Iris pigment epithelial cell (primary cell): ENCODE results near the gene FRAT2.

ENCODE experiments used
- DNase-seq: peaks from one replicate; pipeline ENCODE4 v3.0.0-alpha.2; 2011; ENCODE audit warnings: low read depth

The FRAT2 gene

DNA sequence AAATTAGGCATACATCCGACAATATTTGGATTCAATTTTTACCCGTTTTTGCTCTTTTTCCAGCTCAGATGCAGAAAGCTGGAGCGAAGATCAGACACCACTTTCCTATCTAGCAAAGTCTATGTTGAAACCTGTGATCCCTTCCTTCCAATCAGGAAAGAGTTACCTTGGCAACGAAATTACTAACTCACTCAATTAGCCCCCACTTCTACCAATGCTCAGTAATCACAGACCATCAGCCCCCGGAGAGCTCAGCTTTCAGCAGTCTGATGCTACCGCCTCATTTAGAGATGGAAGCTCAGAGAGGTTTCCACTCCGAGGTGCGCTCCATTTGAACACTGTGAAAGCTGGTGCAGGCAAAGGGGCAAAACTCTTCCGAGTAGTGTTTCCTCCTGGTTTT is 8.8 kb downstream of the FRAT2 start:
- no peak for DNase-seq

DNA sequence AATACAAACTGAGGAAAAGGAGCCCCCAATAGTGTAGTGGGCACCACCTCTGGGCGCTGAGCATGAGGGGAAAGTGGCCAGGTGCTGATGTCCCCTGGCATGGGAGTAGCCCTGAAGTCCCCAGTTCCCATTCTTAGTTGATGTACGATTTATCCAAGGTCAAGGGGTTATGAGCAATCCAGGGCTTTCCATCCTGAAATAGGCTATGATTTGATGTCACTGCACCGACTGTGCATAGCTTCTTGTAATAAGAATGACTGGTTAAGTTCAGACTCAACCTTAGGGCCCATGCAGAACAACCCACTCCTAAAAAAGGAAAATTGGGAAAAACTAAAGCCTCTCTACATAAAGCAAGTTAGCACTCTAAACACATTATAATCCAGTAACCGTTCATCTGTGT is 11.0 kb downstream of the FRAT2 start:
- DNase-seq = no peak

DNA sequence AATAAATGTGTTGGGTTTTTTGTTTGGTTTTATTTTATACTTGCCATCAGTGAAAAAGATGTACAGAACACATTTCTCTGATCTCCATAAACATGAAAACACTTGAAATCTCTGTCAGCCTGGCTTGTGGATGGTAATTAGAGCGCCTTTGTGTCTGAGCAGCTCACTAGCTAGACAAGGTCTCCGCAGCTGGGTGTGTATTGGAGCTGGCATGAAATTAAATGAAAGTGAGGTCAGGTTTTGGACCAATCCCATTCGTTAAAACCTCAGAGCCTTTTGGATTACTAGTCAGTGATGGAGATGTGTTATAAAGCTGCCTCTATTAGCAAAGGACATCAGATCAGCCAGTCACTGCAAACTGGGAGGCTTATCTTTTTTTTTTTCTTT is 12.7 kb downstream of the FRAT2 start:
- no peak for DNase-seq

DNA sequence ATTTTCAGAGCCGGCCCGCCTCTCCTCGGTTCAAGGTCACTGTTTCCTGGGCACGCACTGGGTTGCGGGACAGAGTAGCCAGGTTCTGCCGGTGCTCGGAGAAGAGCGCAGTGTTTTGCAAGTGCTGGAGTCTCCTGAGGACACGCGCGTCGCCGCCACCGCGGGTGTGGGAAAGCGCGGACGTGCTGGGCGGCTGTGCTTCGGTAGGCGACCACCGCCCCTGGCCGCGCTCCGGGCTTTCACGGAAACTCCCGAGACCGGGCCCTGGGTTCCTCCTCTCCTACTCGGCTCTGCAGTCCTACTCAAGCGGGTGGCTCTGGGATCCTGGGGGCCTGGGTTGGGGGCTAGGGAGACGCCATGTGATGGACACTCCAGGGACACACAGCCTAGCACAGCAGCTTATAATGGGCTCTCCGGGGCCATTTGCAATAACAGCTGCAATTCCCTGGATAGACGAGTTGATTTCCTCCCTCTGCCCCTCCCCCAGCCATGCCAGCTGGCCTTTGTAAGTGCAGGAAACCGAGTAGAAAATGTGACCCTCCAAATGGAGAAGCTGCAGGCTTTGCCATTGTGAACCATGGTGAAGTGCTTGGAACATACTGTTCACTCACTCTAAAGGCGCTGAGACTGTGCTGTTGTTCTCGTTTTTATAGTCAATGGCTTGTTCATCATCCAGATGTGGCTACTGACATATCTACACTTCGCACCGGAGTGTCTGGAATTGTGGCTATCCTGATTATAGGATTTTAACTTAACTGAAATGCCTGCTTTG is 13.3 kb downstream of the FRAT2 start:
- no peak for DNase-seq

DNA sequence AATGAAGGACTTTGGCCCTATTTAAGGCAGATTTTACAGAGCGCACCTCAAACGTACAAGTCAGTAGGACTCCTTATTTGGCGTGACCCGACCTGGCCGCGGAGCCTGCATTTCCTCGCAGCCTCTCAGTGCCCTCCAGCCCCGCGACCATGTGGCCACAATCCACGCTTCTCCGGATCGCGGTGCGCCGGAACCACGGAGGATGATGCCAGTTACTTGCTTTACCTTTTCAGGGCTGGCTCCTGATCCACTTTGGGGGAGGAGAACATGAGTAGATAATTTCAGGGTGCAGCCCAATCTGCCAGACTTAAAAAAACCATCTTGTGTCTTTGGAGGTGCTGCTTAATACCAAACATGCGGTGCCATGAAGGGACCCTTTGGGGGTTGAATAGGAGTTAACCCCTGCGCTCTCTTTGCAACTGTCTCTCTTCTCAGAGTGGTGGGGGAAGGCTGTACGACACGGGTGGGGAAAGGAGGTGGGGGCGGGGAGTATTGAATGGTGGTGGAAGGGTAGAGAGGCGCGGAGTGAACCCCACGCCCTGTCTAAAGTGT is 14.0 kb downstream of the FRAT2 start:
- DNase-seq = no peak

DNA sequence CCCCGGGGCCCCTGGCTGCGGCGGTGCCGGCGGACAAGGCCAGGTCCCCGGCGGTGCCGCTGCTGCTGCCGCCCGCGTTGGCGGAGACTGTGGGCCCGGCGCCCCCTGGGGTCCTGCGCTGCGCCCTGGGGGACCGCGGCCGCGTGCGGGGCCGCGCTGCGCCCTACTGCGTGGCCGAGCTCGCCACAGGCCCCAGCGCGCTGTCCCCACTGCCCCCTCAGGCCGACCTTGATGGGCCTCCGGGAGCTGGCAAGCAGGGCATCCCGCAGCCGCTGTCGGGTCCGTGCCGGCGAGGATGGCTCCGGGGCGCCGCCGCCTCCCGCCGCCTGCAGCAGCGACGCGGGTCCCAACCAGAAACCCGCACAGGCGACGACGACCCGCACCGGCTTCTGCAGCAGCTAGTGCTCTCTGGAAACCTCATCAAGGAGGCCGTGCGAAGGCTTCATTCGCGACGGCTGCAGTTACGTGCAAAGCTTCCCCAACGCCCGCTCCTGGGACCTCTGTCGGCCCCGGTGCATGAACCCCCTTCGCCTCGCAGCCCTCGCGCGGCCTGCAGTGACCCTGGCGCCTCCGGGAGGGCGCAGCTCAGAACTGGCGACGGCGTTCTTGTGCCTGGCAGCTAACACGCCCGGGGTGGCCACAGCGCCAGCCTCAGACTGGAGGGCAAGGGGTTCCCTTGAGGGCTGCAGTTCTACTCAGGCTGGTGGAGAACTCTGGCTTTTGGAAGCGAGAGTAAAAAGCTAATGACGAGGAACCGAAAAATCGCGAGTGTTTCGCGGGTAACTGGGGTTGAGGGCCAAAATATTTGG is 14.7 kb downstream of the FRAT2 start:
- peak; percentile 23 for DNase-seq

DNA sequence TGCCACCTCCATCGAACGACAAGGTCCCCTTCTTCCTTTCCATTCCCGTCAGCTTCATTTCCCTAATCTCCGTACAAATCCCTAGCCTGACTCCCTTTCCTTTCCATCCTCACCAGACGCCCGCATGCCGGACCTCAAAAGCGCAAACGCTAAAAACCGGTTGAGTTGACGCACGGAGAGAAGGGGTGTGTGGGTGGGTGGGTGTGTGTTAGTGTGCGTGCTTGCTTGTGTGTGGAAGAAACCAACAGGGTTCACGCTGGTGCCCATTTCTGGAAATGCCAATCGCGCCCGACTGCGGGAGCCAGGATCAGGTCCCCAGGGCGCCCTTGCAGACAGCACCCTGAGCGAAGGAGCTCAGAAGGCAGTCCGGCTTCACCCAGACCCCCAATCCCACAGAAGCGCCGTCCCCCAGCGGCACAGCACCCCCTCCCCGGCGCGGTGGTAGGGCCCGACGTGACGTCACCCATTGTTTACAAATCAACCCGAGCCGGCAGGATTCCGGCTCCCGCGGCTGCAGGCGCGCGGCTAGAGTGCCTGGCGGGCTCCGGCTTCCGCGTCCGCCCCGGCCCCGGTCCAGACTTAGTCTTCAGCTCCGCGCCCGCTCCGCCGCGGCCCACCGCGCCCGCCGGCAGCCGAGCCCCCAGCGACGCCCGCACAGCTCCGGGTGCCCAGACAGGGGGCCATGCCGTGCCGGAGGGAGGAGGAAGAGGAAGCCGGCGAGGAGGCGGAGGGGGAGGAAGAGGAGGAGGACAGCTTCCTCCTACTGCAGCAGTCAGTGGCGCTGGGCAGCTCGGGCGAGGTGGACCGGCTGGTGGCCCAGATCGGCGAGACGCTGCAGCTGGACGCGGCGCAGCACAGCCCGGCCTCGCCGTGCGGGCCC is 15.5 kb downstream of the FRAT2 start, which contains the start of gene FRAT1:
Gene FRAT1, plus strand, starts transcription at position 500 of the 880 bp plus-strand sequence. Its CDS starts 183 bp downstream, at position 683.
- DNase-seq = peak; percentile 90

DNA sequence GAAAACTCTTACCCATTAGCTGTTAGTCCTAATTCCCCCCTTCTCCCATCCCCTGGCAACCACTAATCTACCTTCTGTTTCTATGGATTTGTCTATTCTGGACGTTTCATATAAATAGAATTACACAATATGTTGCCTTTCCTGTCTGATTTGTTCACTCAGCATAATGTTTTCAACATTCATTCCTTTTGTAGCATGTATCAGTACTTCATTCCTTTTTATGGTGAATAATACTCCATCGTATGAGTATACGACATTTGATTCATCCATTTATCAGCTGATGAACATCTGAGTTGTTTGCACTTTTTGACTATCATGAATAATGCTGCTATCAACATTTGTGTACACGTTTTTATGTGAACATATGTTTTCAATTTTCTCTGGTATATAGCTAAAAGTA is 19.9 kb downstream of the FRAT2 start:
- DNase-seq = no peak

DNA sequence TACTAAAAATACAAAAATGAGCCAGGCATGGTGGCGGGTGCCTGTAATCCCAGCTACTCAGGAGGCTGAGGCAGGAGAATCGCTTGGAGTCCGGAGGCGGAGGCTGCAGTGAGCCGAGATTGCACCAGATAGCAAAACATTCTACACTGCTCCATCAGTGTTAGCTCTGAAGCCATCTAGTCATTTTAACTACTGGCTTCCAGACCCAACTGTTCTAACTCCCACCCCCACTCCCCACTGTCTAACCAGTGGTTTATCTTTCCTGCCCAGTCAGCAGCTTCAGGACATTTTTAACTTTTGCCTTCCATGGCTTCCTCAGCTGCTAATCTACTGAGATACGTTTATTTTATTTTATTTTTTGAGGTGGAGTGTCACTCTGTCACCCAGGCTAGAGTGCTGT is 21.6 kb downstream of the FRAT2 start:
- DNase-seq = no peak

DNA sequence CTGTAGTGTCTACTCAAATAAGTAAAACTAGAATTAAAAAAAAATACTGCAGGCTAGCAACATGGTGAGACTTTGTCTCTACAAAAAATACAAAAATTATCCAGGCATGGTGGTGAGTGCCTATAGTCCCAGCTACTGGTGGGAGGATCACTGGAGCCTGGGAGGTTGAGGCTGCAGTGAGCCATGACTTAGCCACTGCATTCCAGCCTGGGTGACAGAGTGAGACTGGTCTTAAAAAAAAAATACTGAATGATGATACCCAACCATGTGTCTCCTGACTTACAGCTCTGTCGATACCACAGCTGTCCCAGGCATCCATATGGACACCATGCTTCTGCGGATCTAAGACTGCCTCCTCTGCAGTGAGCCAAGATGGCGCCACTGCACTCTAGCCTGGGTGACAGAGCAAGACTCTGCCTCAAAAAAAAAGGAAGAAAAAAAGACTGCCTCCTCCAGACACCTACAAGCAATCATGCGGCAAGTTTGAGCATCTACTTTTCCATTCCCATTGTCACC is 23.4 kb downstream of the FRAT2 start:
- DNase-seq = no peak

DNA sequence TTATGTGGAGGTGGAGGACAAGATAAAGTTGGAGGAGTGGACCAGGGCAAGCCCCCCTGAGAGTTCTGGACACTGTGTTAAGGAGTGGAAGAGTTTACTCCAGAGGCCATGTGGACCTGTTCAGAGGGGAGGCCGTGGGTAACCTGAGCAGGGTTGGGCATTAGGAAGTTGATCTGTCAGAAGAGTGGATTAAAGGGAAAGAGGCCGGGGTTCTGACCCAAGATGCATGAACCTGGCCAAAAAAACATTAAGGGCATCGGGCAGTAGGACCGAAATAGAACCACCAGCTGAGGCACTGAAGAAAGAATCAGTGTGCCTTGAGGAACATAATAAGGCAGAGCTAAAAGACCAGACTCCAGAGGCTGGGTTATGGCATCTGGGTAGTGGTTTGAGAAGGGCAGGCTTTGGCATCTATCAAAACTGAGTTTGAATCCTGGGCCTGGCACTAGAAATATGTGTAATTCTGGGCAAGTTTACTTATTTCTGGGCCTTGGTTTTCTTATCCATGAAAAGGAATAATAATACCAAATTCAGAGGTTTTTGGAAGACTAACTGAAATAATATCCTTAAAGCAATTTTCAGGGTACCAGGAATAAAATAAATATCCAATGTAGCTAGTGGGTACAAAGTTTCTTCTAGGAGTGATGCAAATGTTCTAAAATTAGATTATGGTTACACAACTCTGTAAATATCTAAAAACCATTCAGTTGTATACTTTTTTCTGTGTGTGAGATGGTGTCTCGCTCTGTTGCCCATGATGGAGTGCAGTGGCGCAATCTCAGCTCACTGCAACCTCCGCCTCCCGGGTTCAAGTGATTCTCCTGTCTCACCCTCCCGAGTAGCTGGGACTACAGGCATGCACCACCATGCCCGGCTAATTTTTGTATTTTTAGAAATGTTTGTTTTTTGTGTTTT is 26.4 kb downstream of the FRAT2 start:
- no peak for DNase-seq

DNA sequence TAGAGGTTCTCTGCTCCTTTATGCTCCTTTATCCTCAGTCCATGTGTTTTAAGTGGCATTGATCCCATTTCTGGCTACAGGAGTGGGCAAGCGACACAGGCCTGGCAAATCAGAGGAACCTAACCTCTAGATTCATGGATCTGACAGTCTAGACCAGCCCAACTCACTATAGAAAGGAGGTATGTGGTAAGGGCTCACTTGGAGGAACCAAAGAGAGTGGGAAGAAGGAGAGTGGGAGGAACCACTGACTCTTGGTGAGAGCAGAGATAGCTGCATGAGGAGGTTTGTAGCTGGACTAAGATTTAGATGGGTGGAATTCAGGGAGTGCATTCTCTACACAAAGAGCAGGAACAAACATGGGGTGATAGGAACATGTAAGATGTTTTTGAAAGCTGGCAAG is 27.1 kb downstream of the FRAT2 start:
- DNase-seq = no peak

DNA sequence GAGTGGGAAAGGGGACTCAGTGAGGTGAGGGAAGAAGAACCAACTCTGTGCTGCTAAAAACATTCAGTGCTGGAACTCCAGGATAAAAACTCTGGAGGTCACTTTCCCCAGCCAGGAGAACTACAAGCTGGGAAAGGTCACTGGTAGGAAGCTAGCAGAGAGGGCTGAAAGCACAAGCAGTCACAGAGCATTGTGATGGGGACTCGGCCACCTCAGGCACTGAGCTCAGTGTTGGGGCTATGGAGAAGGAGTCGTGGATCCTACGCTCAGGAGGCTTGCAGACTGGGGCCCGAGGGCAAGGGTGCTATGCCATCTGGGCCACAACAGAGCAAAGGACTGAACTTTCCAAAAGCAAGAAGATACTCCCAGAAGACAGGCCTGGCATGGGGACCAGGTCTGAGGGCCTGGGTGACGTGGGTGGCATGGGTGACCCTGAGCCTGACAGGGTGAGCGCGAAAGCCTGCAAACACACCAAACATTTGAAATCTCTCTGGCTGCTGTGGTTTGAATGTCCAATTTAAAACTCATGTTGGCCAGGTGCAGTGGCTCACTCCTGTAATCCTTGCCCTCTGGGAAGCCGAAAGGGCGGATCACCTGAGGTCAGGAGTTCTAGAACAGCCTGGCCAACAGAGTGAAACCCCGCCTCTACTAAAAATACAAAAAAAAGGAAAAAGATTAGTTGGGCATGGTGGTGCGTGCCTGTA is 32.3 kb downstream of the FRAT2 start:
- no peak for DNase-seq

DNA sequence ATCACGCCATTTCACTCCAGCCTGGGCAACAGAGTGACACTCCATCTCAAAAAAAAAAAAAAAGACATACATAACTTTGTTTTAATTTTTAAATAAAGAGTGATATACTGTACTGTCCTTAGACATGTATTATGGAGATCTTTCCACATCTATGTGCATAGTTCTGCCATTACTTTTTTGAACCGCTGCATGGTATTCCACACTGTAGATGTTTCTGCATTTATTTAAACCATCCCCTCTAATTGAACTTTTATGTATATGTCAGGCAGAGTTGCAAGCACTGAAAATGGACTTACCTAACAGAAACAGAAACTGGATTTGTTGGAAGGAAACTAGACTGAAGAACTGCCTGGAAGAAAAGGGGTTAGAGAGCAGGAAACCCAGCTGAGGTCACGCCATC is 33.5 kb downstream of the FRAT2 start:
- DNase-seq = no peak

DNA sequence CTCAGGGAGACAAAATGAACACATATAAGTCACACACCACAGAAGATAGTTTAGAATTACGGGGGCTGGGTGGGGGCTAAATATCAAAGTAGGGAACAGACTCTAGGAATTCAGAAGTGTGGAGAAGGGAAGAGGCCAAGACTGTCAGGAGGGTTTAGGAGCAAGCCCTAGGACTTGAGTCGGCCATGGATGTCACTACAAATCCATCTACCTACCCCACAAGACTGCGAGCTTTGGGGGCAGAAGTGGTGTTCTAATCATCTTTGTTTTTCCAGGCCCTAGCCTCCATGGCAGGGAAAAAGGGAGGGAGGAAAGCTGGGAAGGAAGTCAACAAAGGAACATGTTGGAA is 36.3 kb downstream of the FRAT2 start:
- DNase-seq = no peak

DNA sequence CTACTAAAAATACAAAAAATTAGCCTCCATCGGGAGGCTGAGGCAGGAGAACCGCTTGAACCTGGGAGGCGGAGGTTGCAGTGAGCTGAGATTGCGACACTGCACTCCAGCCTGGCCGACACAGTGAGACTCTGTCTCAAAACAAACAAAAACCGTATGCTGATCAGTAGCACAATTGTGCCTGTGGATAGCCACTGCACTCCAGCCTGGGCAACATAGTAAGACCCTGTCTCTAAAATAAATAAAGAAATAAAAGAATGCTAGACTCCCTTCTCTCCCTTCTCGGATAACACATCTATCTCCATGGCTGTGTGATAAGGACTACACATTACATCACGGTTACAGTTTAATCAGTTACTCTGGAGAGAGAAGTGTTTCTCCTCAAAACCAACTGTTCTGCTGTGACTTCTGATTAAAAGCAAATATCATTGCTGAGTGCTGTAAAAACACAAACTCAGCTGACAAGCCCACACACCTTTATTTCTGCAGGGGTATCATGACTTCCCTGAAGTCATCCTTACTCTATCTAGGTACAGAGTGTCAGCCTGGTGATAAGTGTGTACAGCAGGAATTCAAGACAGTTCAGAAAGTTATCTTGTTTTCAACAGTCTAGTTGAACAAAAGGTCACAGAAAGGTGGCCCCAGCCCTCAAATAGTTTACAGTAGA is 36.8 kb downstream of the FRAT2 start:
- DNase-seq = peak; percentile 76

DNA sequence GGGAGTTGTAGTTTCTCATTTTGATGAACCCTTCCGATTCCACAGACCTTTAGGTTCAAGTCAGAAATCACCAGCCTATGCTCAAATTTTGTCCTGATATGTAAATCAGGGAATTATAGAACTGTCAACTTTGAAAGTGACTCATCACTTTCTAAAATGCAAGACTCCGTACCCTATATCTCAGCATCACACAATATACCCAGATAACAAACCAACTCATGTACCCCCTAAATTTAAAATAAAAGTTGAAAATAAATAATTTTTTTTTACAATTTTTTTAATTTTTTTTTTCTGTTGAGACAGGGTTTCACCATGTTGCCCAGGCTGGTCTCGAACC is 41.7 kb downstream of the FRAT2 start:
- DNase-seq = no peak

DNA sequence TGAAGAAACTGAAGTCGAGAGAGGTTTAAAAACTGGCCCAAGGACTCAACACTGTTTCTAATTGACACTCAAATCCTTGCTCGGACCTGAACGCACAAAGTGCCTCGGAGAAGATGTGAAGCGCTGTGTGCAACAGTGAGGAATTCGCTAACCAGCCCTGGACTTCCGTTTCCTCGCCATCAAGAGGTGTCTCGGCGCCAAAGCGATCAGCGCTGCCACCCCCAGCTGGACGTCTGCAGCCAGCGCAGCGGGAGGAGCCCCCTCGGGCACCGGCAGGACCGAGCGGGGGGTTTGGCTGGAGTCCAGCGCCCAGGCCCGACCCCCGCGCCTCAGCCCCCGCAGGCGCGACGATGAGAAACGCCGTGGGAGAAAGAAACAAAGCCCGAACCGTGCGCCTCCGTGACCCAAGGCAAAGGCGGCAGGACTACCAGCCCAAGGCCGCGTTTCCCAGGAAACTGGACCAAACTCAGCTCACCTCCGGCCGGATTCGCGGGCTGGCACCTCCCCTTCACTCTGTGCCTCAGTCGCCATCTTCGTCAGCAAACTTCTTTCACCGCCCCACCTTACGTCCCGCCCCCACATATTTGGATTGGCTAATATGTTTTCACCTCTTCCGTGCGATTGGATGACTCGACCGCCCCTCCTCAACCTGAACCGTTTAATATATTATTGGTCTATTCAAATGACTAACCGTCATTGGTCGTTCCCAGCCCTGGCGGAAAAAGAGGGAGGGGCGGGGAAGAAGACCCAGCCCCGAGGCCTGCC is 42.2 kb downstream of the FRAT2 start, which contains the start of gene ARHGAP19:
Gene ARHGAP19, minus strand, starts transcription at position 541 of the 765 bp plus-strand sequence. Its CDS starts 10 bp downstream, at position 531.
- peak; percentile 99 for DNase-seq
